Retinal pigment epithelial cell (primary cell): ENCODE data around the gene ISL2.

Experiments used
- DNase-seq: peaks from one replicate; pipeline ENCODE4 v3.0.0-alpha.2; 2010; ENCODE audit warnings: low read depth
- H3K4me3 ChIP-seq: 2 replicates; pipeline ENCODE4 v1.5.1; 2011; ENCODE audit warnings: mild to moderate bottlenecking, low read length, control low read depth, moderate library complexity
- CTCF ChIP-seq: conservative IDR thresholded peaks from 2 replicates; pipeline ENCODE4 v1.5.1; 2011; ENCODE audit warnings: low read depth, low read length, control low read depth, inconsistent platforms

Gene ISL2

GRCh38 chr15:76328958-76329357, 7.6 kb upstream of the ISL2 start:
- no peak for TF ChIP-seq CTCF
- no peak for DNase-seq
- H3K4me3 ChIP-seq: no peak overlapping the region

- peak; percentile 78 for TF ChIP-seq CTCF
- no peak overlapping the region for H3K4me3 ChIP-seq
- no peak for DNase-seq
Observed at GRCh38 chr15:76330080-76330680, 6.4 kb upstream of the ISL2 start.

- no peak overlapping the region for H3K4me3 ChIP-seq
- TF ChIP-seq CTCF: no peak
- no peak for DNase-seq
Observed at GRCh38 chr15:76332796-76333195, 3.8 kb upstream of the ISL2 start.

- no peak overlapping the region for H3K4me3 ChIP-seq
- TF ChIP-seq CTCF: no peak
- no peak for DNase-seq
Observed at GRCh38 chr15:76333309-76333708, 3.3 kb upstream of the ISL2 start.

GRCh38 chr15:76333720-76334437, 2.7 kb upstream of the ISL2 start:
- no peak for DNase-seq
- H3K4me3 ChIP-seq: no peak overlapping the region
- peak; percentile 50 for TF ChIP-seq CTCF

GRCh38 chr15:76334438-76335306, 1.9 kb upstream of the ISL2 start:
- H3K4me3 ChIP-seq: no peak overlapping the region
- no peak for TF ChIP-seq CTCF
- no peak for DNase-seq
